Activated CD4-positive, alpha-beta memory T cell treated with anti-CD3 and anti-CD28 coated beads for 36 hours (primary cell): ENCODE measurements around the gene ZMAT3. TPM values are rescaled to one million over a fixed set of nuclear protein-coding genes. Genes with fewer than 3 reads are reported as not detected.
"Not testable (repeated sequence)": the region's sequence is repeated elsewhere in the genome, so short reads cannot be mapped to it uniquely, and the experiment has no call there.

Experiments used
- CTCF ChIA-PET: fragments of 350-600 bp; sonication (Branson Sonifier 250); formaldehyde crosslinking; loops from one replicate; lab custom pipeline; 2021; ENCODE audit warnings: antibody characterized with exemption, inconsistent platforms; lab: Charles Lee
- POLR2A ChIA-PET: fragments of 350-600 bp; sonication (Branson Sonifier 250); formaldehyde crosslinking; loops from one replicate; lab custom pipeline; 2021; ENCODE audit warnings: antibody characterized with exemption; lab: Charles Lee
- DNase-seq: peaks from one replicate; pipeline ENCODE4 v3.0.0-alpha.2; 2020
- H3K27ac Mint-ChIP-seq: one replicate; pipeline ENCODE4 v1.8.0; 2021; ENCODE audit warnings: mixed read lengths
- H3K27me3 Mint-ChIP-seq: one replicate; pipeline ENCODE4 v1.8.0; 2021; ENCODE audit warnings: mixed read lengths
- H3K36me3 Mint-ChIP-seq: one replicate; pipeline ENCODE4 v1.8.0; 2021; ENCODE audit warnings: mixed read lengths
- H3K4me1 Mint-ChIP-seq: one replicate; pipeline ENCODE4 v1.8.0; 2021; ENCODE audit warnings: low read depth, mixed read lengths
- H3K4me3 Mint-ChIP-seq: one replicate; pipeline ENCODE4 v1.8.0; 2021; ENCODE audit warnings: mild to moderate bottlenecking, mixed read lengths
- H3K9me3 Mint-ChIP-seq: one replicate; pipeline ENCODE4 v1.8.0; 2021; ENCODE audit warnings: mixed read lengths
- intact Hi-C: fragments of 100-400 bp; cut with micrococcal nuclease; formaldehyde crosslinking; loops from one replicate; pipeline ENCODE4 v1.15.1; 2023
- total RNA-seq, 2 experiments: library from RNA; stranded (reverse); gene quantifications; one replicate each; pipeline ENCODE4 v1.2.3, GENCODE V29; 2021

ZMAT3 gene
- total RNA-seq, 2 experiments from 2014 or later: 9.0 TPM

DNA sequence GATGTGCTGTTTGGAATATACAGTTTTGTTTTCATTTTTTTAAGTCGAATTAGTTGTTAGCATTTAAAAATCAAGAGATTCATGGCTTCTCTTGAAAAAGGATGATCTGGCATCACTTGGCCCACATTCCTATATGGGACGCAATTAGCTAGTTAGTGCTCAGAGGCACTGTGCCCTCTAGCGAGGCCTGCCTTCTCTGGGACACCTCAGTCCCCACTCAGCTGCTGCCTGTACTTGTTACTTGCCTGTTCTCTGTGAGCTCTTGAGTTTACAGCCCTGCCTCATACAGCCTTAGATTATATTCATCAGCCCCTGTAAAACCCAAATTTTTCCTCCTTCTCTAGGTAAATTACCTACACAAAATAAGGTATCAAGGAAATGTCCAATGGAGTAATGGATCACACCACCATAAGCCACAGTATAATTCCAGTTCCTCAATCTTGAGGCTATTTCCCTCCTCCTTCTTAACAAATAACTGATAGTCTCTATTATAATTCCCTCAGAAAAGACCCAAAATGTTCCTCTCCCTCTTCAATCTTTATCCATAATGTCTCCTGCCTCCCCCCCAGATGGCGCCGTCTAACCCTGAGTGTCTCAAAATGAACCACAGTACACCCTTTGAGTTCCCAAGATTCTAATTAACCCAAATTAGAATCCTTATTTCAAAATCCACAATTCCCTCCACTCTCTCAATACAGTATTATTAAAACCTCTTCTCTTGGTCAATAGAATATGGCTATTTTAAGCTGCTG is 2.7 kb downstream of the ZMAT3 start:
- intact Hi-C loops: loop anchor here (1.0 kb wide), 1 partner anchor 247 kb away; no protein-coding TSS in a partner anchor
- POLR2A ChIA-PET: interaction anchor here (1.0 kb wide), 1 partner anchor 18 kb away, joined by 3 read pairs; no protein-coding TSS in a partner anchor
- Mint-ChIP-seq H3K27me3 (no peaks in the 10 kb centered on the region), H3K4me3 (no peak overlapping the region), H3K4me1 (peaks cover 30% of the 10 kb centered on the region), H3K27ac (no peak overlapping the region), H3K36me3 (peaks cover 10% of the 10 kb centered on the region), H3K9me3 (no peaks in the 10 kb centered on the region)
- peak; percentile 66 for DNase-seq
- CTCF ChIA-PET: interaction anchor here (0.6 to 4.9 kb wide), 13 partner anchors 9 to 253 kb away, joined by 3 to 34 read pairs (median 4); no protein-coding TSS in a partner anchor

DNA sequence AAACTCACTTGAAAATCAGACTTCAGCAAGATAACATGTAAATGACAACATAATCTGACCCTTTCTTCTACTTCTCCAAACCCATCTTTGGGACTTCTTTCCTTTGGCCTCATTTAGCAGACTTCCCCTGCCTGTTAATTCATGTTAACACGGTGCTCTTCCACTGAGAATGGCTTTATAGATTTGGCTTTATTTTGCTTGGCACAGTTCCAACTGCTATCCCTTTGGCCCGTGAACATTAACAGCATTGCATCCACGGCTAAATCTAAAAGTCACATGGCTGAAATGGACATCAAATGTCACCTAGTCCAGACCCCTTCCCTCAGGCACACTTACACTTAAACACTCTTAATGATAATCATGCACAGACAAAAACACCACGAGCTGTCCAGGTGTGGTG is 3.8 kb downstream of the ZMAT3 start:
- Mint-ChIP-seq H3K4me1 (peaks cover 23% of the 10 kb centered on the region), H3K36me3 (peaks cover 12% of the 10 kb centered on the region), H3K4me3 (no peak overlapping the region), H3K9me3 (no peaks in the 10 kb centered on the region), H3K27ac (no peak overlapping the region), H3K27me3 (no peaks in the 10 kb centered on the region)
- CTCF ChIA-PET: interaction anchor here (0.9 to 4.9 kb wide), 5 partner anchors 15 to 253 kb away, joined by 3 to 34 read pairs (median 5); no protein-coding TSS in a partner anchor
- POLR2A ChIA-PET: interaction anchor here (0.5 kb wide), 1 partner anchor 27 kb away, joined by 3 read pairs; no protein-coding TSS in a partner anchor
- intact Hi-C loops: no loop called here
- no peak for DNase-seq

- CTCF ChIA-PET: interaction anchor here (0.8 to 2.0 kb wide), 2 partner anchors 38 to 51 kb away, joined by 3 to 5 read pairs; no protein-coding TSS in a partner anchor
- no peak overlapping the region for H3K4me3 Mint-ChIP-seq
- no peaks in the 10 kb centered on the region for H3K9me3 Mint-ChIP-seq
- H3K36me3 Mint-ChIP-seq: peaks cover 13% of the 10 kb centered on the region
- no peak for DNase-seq
- H3K27ac Mint-ChIP-seq: no peak overlapping the region
- H3K27me3 Mint-ChIP-seq: no peaks in the 10 kb centered on the region
- POLR2A ChIA-PET: no interaction called here
- H3K4me1 Mint-ChIP-seq: peaks cover 27% of the 10 kb centered on the region
- intact Hi-C loops: no loop called here
Observed at GRCh38 chr3:179067291-179067690, 4.3 kb downstream of the ZMAT3 start.

DNA sequence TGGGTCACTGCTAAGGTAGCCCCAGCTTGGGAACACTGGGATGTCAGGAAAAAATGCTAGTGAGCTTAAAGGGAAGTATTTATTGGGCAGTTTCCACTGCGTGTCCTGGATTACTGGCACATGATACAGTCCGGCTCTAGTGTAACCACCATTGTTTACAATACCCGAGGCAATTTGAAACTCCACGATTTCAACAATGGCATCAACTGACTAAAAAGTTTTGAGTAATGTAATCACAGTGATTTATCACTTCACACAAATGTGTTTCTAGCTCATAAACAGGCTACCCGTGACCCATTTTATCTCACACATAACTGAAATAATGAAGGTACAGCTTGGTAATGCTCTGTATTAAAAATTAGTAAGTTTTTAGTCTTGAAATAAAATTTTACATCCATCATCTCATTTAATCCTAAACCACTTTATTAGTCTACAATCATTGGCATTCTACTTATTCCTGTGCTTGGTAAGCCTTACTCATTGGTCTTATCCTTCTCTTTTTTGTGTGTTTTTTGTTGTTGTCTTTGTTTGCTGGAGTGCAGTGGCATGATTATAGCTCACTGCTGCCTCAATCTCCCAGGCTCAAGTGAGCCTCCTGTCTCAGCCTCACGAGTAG is 7.6 kb downstream of the ZMAT3 start:
- Mint-ChIP-seq H3K27me3 (no peaks in the 10 kb centered on the region), H3K27ac (no peak overlapping the region), H3K9me3 (no peaks in the 10 kb centered on the region), H3K4me1 (peaks cover 21% of the 10 kb centered on the region), H3K36me3 (peaks cover 16% of the 10 kb centered on the region), H3K4me3 (no peak overlapping the region)
- POLR2A ChIA-PET: no interaction called here
- CTCF ChIA-PET: interaction anchor here (0.8 to 1.0 kb wide), 2 partner anchors 49 to 251 kb away, joined by 3 to 4 read pairs; no protein-coding TSS in a partner anchor
- intact Hi-C loops: no loop called here
- no peak for DNase-seq

- Mint-ChIP-seq H3K9me3 (peaks cover 6% of the 10 kb centered on the region), H3K27me3 (no peaks in the 10 kb centered on the region), H3K4me1 (peaks cover 7% of the 10 kb centered on the region), H3K36me3 (peaks cover 19% of the 10 kb centered on the region), H3K27ac (no peak overlapping the region), H3K4me3 (no peak overlapping the region)
- intact Hi-C loops: no loop called here
- POLR2A ChIA-PET: no interaction called here
- no peak for DNase-seq
- CTCF ChIA-PET: no interaction called here
Observed at GRCh38 chr3:179056326-179056725, 15.3 kb downstream of the ZMAT3 start.

- CTCF ChIA-PET, H3K9me3 Mint-ChIP-seq, H3K4me3 Mint-ChIP-seq, H3K27me3 Mint-ChIP-seq, H3K4me1 Mint-ChIP-seq, intact Hi-C loops, POLR2A ChIA-PET, H3K27ac Mint-ChIP-seq, DNase-seq: not testable (repeated sequence)
- peaks cover 23% of the 10 kb centered on the region for H3K36me3 Mint-ChIP-seq
Observed at GRCh38 chr3:179054565-179054964, 17.0 kb downstream of the ZMAT3 start.

GRCh38 chr3:179046497-179047353 is 24.9 kb downstream of the ZMAT3 start:
- Mint-ChIP-seq H3K4me3 (no peak overlapping the region), H3K27me3 (no peaks in the 10 kb centered on the region), H3K9me3 (peaks cover 11% of the 10 kb centered on the region), H3K4me1 (peaks cover 23% of the 10 kb centered on the region), H3K36me3 (peaks cover 28% of the 10 kb centered on the region), H3K27ac (no peak overlapping the region)
- intact Hi-C loops: no loop called here
- POLR2A ChIA-PET: interaction anchor here (0.6 kb wide), 1 partner anchor 202 kb away, joined by 4 read pairs; no protein-coding TSS in a partner anchor
- CTCF ChIA-PET: interaction anchor here (1.0 to 1.2 kb wide), 2 partner anchors 9 to 58 kb away, joined by 3 read pairs; no protein-coding TSS in a partner anchor
- no peak for DNase-seq

DNA sequence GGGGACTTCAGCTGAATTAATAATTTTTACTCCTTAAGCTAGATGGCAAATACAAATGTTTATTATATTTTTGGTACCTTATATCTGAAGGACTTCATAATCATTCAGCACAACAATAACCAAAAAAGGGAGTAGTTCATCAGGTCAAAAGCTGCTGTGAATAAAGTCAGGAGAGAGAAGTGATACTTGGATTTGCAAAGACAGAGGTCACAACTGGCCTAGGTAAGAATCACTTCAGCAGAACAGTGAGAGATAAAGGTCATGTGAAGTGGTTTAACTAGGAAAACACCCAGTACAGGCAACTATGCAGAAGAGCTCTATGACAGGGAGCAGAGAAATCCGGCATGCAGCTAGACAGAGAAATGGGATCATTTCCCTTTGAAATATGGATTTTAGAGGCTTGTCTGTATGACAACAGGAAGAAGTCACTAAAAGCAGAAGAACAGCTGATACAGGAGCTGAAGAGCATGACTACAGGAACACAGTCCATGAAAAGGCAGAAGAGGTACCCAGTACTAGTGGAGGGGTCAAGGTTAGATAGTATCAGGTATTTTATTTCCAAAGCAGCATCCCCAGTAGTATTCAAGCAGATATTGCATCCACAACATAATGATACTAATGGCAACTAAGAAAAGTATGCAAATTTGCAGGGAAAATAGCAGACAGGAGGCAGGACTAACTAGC is 25.7 kb downstream of the ZMAT3 start:
- DNase-seq: no peak
- H3K27me3 Mint-ChIP-seq: no peaks in the 10 kb centered on the region
- peaks cover 28% of the 10 kb centered on the region for H3K4me1 Mint-ChIP-seq
- H3K9me3 Mint-ChIP-seq: peaks cover 9% of the 10 kb centered on the region
- no peak overlapping the region for H3K4me3 Mint-ChIP-seq
- H3K36me3 Mint-ChIP-seq: peaks cover 30% of the 10 kb centered on the region
- intact Hi-C loops: no loop called here
- no peak overlapping the region for H3K27ac Mint-ChIP-seq
- POLR2A ChIA-PET: no interaction called here
- CTCF ChIA-PET: no interaction called here

- H3K4me3 Mint-ChIP-seq: not testable (repeated sequence)
Observed at GRCh38 chr3:179038899-179039251, 32.7 kb downstream of the ZMAT3 start.

GRCh38 chr3:179038216-179038898 is 33.3 kb downstream of the ZMAT3 start:
- no peaks in the 10 kb centered on the region for H3K27me3 Mint-ChIP-seq
- ChIA-PET POLR2A (no interaction called here), CTCF (interaction anchor here (0.8 to 2.7 kb wide), 4 partner anchors 9 to 66 kb away, joined by 3 to 12 read pairs (median 6); no protein-coding TSS in a partner anchor)
- peaks cover 11% of the 10 kb centered on the region for H3K9me3 Mint-ChIP-seq
- intact Hi-C loops: no loop called here
- H3K36me3 Mint-ChIP-seq: peaks cover 21% of the 10 kb centered on the region
- peak overlapping the region; percentile 55 for H3K4me3 Mint-ChIP-seq
- DNase-seq: no peak
- H3K27ac Mint-ChIP-seq: peak overlapping the region; percentile 71
- peaks cover 9% of the 10 kb centered on the region for H3K4me1 Mint-ChIP-seq

More at GRCh38 chr3:179038899-179039251, 32.7 kb downstream of the ZMAT3 start:
- H3K27me3 Mint-ChIP-seq, POLR2A ChIA-PET, H3K27ac Mint-ChIP-seq, intact Hi-C loops: not testable (repeated sequence)
- Mint-ChIP-seq H3K36me3 (peaks cover 24% of the 10 kb centered on the region), H3K9me3 (peaks cover 11% of the 10 kb centered on the region), H3K4me1 (peaks cover 13% of the 10 kb centered on the region)
- CTCF ChIA-PET: interaction anchor here (2.7 kb wide), 1 partner anchor 23 kb away, joined by 12 read pairs; no protein-coding TSS in a partner anchor
- DNase-seq: peak; percentile 27
